Aortic smooth muscle cell (primary cell): ENCODE data around the gene CHMP6. TPM values are rescaled to one million over a fixed set of nuclear protein-coding genes. Genes with fewer than 3 reads are reported as not detected.

Experiments used
- total RNA-seq: library from RNA; depleted of rRNA; stranded (reverse); fragments of >200 nt; gene quantifications from 2 replicates; pipeline ENCODE4 v1.2.3, GENCODE V29; 2014

The CHMP6 gene
- 14.0 and 15.7 TPM in 2 replicates for total RNA-seq

DNA sequence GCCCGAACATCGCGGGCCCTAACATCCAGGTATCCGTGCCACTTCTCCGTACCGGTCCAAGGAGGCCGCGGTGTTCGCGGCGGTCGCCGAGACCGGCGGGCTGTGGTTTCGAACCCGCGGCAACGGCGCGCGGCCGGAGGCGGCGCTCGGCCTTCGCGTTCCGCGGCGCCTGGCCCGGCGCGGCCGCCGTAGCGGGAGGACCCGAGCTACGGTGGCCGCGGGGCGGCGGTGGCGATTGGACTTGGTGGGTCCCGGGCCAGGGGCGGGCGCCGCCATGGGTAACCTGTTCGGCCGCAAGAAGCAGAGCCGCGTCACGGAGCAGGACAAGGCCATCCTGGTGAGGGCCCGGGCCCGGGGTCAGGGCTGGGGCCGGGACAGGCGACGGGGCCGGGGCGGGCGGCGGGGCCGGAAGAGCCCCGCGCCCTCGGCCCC, at the start of gene CHMP6:
Gene CHMP6 (plus strand): TSS at position 197 of the 432 bp plus-strand sequence. CDS start 78 bp downstream, at position 275.

DNA sequence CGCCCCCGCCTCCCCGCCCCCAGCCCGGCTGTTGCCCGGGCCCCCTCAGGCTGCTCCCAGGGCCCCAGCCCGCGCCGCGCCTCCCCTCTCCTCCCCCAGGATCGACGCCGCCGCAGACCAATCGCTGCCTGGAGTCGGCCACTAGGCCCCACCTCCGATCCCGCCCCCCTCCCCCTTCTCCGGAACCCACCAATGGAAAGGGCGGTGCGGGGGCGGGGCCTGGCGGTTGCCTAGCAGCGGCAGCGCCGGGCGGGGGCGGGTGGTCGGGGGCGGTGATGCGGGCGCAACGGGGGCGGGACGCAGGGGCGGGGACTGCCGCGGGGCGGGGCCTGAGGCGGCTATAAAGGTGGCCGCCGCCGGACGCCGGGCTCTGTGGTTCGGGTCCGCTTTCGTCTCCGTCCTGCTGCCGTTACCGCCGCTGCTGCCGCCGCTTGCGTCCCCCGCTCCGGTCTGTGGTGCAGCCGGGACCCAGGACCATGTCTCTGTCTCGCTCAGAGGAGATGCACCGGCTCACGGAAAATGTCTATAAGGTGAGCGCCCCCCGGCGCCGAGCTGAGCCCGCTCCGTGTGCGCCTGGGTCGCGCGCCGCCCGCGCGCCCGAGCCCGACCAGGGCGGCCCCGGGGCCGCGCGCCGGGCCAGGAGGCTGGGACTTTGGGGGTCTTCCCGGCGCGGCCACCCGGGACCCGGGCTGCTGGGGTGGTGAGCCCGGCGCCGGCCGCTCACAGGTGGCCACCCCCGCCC, 43.3 kb downstream of the CHMP6 start, which contains the start of gene BAIAP2:
Gene BAIAP2 (plus strand): TSS at position 373 of the 742 bp plus-strand sequence. CDS start 104 bp downstream, at position 477.

Other genes starting within 250 kb of the CHMP6 start
- 5.8 and 10.4 TPM in 2 replicates for gene BAIAP2, start 43.3 kb downstream of the CHMP6 start, total RNA-seq
- gene PVALEF, start 173.7 kb downstream of the CHMP6 start, total RNA-seq, result not detected in 2 replicates
- 1.3 and 3.0 TPM in 2 replicates for gene AATK, start 174.4 kb downstream of the CHMP6 start, total RNA-seq
- gene CEP131, start 231.1 kb downstream of the CHMP6 start, total RNA-seq, result 7.9 and 13.2 TPM in 2 replicates
- 7.9 and 8.8 TPM in 2 replicates for gene TEPSIN, start 247.2 kb downstream of the CHMP6 start, total RNA-seq
- gene NDUFAF8, start 247.5 kb downstream of the CHMP6 start, total RNA-seq, result 43.6 and 57.1 TPM in 2 replicates